Measurements from ENCODE around the gene ANO8. TPM values are rescaled to one million over a fixed set of nuclear protein-coding genes. Genes with fewer than 3 reads are reported as not detected.
"Not testable (repeated sequence)": the region's sequence is repeated elsewhere in the genome, so short reads cannot be mapped to it uniquely, and the experiment has no call there.

ANO8 gene
- total RNA-seq, 1 donor from 2014 or later, result 13.4 TPM

DNA sequence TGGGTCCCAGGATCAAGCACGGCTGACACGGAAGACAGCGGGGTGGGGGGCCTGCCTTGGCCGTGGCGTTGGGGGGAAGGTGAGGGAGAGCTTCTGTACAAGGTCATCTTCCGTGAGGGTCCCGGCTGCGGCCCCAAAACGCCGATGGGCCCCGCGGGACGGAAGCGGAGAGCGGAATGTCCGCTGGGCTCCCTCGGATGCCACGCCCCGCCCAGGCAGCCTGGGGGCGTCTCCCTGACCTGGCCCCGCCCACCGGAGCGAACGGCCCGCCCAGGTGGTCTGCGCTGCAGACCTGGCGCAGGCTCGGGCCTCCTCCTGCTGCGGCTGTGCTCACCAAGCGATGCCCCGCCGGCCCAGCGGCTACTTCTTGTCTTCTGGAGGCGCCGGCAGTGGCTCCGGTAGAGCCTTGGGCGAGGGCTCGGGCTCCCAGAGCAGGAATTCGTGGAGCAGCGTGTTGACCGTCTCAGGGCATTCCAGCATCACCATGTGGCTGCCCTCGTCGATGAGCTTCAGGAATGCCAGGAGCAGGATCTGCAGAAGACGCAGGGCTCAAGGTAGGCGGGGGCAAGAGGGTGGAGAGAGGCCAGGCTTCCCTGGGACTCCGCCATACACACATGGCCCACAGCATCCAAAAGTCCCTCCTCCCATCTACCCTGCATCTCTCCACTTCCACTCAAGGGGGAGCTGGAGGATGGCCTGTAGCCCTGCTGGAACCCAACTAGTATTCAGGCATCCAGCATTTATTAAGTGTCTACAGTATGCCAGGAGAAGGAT is 42.2 kb downstream of the ANO8 start:
- intact Hi-C loops (cut with micrococcal nuclease), result loop anchor here (1.0 to 5.0 kb wide), 5 partner anchors 11 to 290 kb away; partner anchors contain the start of genes ABHD8, BST2 and DDA1

DNA sequence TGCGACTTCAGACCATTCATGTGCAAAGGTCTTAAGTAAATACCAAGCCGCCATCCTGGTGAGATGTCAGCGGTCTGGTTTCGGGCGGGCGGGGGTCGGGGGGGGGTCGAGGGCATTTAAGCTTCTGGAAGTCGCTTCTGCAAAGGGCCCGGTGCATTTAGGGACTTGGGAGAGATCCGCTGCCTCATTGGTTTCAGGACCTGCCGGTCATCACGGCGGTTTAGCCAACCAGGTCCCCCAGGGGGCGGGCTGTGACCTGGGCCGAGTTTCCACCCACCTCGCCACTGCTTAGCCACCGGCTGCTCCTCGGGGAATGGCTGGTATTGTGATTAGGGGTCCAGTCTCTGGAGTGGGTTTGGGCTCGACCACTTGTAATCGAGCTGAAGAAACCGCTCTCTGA is 45.2 kb downstream of the ANO8 start:
- intact Hi-C loops (cut with micrococcal nuclease), result loop anchor here (10.0 kb wide), 1 partner anchor 515 kb away; no protein-coding TSS in a partner anchor

GRCh38 chr19:17286752-17287151 is 47.9 kb downstream of the ANO8 start:
- intact Hi-C loops (cut with micrococcal nuclease), result loop anchor here (10.0 kb wide), 1 partner anchor 512 kb away; no protein-coding TSS in a partner anchor

GRCh38 chr19:17286263-17286662 is 48.4 kb downstream of the ANO8 start:
- intact Hi-C loops (cut with micrococcal nuclease), result loop anchor here (10.0 kb wide), 1 partner anchor 511 kb away; no protein-coding TSS in a partner anchor

DNA sequence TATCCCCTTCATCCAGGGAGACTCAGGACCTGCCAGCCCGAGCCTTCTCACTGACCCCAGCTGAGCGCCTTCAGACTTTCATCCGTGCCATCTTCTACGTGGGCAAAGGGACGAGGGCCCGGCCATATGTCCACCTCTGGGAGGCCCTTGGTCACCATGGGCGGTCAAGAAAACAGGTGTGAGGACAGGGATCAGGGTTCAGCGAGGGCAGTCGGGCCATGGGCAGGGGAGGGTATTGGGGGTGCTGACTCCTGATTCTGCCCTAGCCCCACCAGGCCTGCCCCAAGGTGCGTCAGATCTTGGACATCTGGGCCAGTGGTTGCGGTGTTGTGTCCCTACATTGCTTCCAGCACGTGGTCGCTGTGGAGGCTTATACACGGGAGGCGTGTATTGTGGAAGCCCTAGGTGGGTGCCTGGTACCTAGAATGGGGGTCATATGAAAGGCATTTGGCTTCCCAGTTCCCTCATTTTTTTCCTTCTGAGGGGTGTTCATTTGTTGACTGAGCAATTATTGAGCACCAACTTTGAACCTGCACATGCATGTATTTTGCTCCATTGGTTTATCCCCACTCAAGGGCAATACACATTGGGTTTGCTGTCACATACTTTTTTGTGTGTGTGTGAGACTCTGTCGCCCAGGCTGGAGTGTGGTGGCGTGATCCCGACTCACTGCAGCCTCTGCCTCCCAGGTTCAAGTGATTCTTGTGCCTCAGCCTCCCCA is 49.1 kb downstream of the ANO8 start:
- intact Hi-C loops (cut with micrococcal nuclease), result loop anchor here (10.0 kb wide), 1 partner anchor 511 kb away; no protein-coding TSS in a partner anchor

- intact Hi-C loops (cut with micrococcal nuclease), result loop anchor here (2.0 to 10.0 kb wide), 4 partner anchors 17 to 509 kb away; partner anchors contain the start of gene BABAM1
These were observed 51.1 kb downstream of the ANO8 start for GRCh38 chr19:17283504-17283996.

- intact Hi-C loops (cut with micrococcal nuclease), result loop anchor here (1.0 to 10.0 kb wide), 5 partner anchors 16 to 508 kb away; partner anchors contain the start of gene BABAM1
These were observed 52.0 kb downstream of the ANO8 start for GRCh38 chr19:17282488-17283125.

GRCh38 chr19:17281391-17282304 is 53.0 kb downstream of the ANO8 start, which contains the start of gene ANKLE1:
Gene ANKLE1, plus strand, starts transcription at chr19:17281901. Its CDS starts 20 bp downstream, at chr19:17281921.
- intact Hi-C loops (cut with micrococcal nuclease), result loop anchor here (1.0 to 10.0 kb wide), 5 partner anchors 15 to 507 kb away; partner anchors contain the start of gene BABAM1

DNA sequence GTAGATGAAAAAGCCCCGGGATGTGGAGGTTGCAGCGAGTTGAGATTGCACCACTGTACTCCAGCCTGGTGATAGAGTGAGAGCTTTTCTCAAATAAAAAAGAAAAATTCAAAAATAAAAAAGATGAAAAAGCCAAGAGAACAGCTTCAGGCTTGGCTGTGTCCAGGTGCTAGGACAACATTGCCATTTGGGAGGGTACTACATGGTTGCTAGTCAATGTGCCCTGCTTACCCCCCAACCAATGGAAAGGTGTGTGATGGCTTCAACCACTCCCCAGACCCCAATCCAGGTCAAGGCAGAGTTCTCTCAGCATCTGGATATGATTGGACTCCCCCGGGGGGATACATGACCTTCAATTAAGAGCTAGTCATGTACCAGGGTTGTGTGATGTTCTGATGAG is 55.2 kb downstream of the ANO8 start:
- intact Hi-C loops (cut with micrococcal nuclease), result no loop called here

DNA sequence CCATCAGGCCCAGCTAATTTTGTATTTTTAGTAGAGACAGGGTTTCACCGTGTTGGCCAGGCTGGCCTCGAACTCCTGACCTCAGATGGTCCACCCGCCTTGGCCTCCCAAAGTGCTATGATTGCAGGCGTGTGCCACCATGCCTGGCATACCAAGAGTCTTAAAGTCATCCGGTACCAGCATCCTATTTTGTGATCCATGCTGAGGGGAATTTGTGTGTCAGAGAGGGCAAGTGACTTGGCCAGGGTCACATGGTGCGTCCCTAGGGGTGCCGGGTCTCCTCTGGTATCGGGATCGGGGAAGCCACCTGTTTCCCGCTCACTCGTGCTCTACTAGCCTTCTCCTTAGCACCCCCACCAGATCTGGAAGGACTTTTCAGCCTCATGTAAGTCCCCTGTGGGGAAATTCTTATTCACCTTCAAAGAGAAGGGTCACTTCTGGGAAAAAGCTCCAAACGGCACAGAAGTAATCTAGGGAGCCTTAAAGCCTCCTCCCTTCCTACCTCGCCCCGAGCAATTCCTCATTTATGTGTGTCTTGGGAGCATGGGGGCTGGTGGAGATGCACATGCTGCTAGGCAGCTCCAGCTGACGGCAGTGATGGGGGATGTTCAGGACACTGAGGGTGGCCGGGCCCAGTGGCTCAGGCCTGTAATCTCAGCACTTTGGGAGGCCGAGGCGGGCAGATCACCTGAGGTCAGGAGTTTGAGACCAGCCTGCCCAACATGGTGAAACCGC is 59.0 kb downstream of the ANO8 start:
- intact Hi-C loops (cut with micrococcal nuclease), result no loop called here

DNA sequence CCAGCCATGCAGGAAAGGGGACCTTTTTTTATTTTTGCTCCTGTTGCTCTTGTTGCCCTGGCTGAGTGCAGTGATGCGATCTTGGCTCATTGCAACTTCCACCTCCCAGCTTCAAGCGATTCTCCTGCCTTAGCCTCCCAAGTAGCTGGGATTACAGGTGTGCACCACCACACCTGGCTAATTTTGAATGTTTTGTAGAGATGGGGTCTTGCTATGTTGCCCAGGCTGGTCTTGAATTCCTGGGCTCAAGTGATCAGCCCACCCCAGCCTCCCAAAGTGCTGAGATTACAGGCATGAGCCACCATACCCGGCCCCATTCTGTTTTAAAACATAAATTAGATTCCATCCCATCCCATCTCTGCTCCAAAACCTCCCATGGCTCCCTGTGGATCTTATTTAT is 59.8 kb downstream of the ANO8 start:
- intact Hi-C loops (cut with micrococcal nuclease), result not testable (repeated sequence)

Other genes starting within 250 kb of the ANO8 start
- gene USE1, start 119.5 kb downstream of the ANO8 start, total RNA-seq, result 25.3 and 27.5 TPM in 2 replicates
- gene OCEL1, start 108.6 kb downstream of the ANO8 start, total RNA-seq, result 17.2 and 22.6 TPM in 2 replicates
- gene NR2F6, start 88.9 kb downstream of the ANO8 start, total RNA-seq, result 6.2 and 6.3 TPM in 2 replicates
- 0.25 and 0.36 TPM in 2 replicates for gene USHBP1, start 70.1 kb downstream of the ANO8 start, total RNA-seq
- 116 and 118 TPM in 2 replicates for gene BABAM1, start 67.4 kb downstream of the ANO8 start, total RNA-seq
- 6.8 and 7.3 TPM in 2 replicates for gene ANKLE1, start 53.0 kb downstream of the ANO8 start, total RNA-seq
- gene ABHD8, start 31.4 kb downstream of the ANO8 start, total RNA-seq, result 7.2 and 9.2 TPM in 2 replicates
- 76.1 and 77.8 TPM in 2 replicates for gene MRPL34, start 29.0 kb downstream of the ANO8 start, total RNA-seq
- 33.7 and 39.6 TPM in 2 replicates for gene DDA1, start 25.3 kb downstream of the ANO8 start, total RNA-seq
- gene GTPBP3, start 2.7 kb upstream of the ANO8 start, total RNA-seq, result 42.4 and 43.5 TPM in 2 replicates
- gene PLVAP, start 42.5 kb upstream of the ANO8 start, total RNA-seq, result not detected in 2 replicates
- 3.4 and 4.0 TPM in 2 replicates for gene CCDC194, start 59.3 kb upstream of the ANO8 start, total RNA-seq
- 159 and 170 TPM in 2 replicates for gene BST2, start 70.8 kb upstream of the ANO8 start, total RNA-seq
- 36.4 and 38.5 TPM in 2 replicates for gene MVB12A, start 85.2 kb upstream of the ANO8 start, total RNA-seq
- gene TMEM221, start 113.8 kb upstream of the ANO8 start, total RNA-seq, result not detected in 2 replicates
- not detected in 2 replicates for gene NXNL1, start 126.1 kb upstream of the ANO8 start, total RNA-seq
- gene SLC27A1, start 135.7 kb upstream of the ANO8 start, total RNA-seq, result 1.7 and 1.8 TPM in 2 replicates
- 87.2 and 88.2 TPM in 2 replicates for gene PGLS, start 176.8 kb upstream of the ANO8 start, total RNA-seq
- gene COLGALT1, start 220.8 kb upstream of the ANO8 start, total RNA-seq, result 55.9 and 61.7 TPM in 2 replicates

All from T-helper 2 cell treated with Interferon-gamma antibody and Interleukin-4, amounts not matched to agents 100 ng/mL and 5 ng/mL, for 36 hours (primary cell).